Amygdala (tissue), 56 donors: Measurements from ENCODE around the gene KCNT1.

Experiments used
- DNase-seq, 56 donors: peaks; one replicate each; lab custom pipeline; 2025; lab: John Stamatoyannopoulos, UW

KCNT1 gene

GRCh38 chr9:135697226-135697625 lies 4.8 kb upstream of the KCNT1 start:
- no peak for DNase-seq

- no peak for DNase-seq
Measured at GRCh38 chr9:135698236-135698635, 3.7 kb upstream of the KCNT1 start.

- DNase-seq: no peak
Measured at GRCh38 chr9:135698767-135699166, 3.2 kb upstream of the KCNT1 start.

GRCh38 chr9:135699440-135699839 lies 2.5 kb upstream of the KCNT1 start, which contains the start of gene SOHLH1:
TSS of gene SOHLH1 (minus strand) at chr9:135699481. CDS start at chr9:135699467, 14 bp downstream.
- DNase-seq: no peak

- DNase-seq: no peak
Measured at GRCh38 chr9:135700525-135700924, 1.5 kb upstream of the KCNT1 start.

GRCh38 chr9:135701067-135701958 lies 672 bp upstream of the KCNT1 start:
- DNase-seq: no peak

GRCh38 chr9:135703726-135704125 lies 1.7 kb downstream of the KCNT1 start:
- DNase-seq: no peak

GRCh38 chr9:135704483-135704882 lies 2.5 kb downstream of the KCNT1 start:
- DNase-seq: no peak

GRCh38 chr9:135705376-135705775 lies 3.4 kb downstream of the KCNT1 start:
- no peak for DNase-seq

- no peak for DNase-seq
Measured at GRCh38 chr9:135706288-135706687, 4.3 kb downstream of the KCNT1 start.

GRCh38 chr9:135707252-135708138 lies 5.5 kb downstream of the KCNT1 start:
- DNase-seq: peak in 6 of 56 donors; percentile 9 to 32 (median 12)

- no peak for DNase-seq
Measured at GRCh38 chr9:135708164-135708563, 6.2 kb downstream of the KCNT1 start.

- no peak for DNase-seq
Measured at GRCh38 chr9:135711391-135711790, 9.4 kb downstream of the KCNT1 start.

- DNase-seq: no peak
Measured at GRCh38 chr9:135711881-135712280, 9.9 kb downstream of the KCNT1 start.

GRCh38 chr9:135712613-135713295 lies 10.8 kb downstream of the KCNT1 start:
- no peak for DNase-seq

GRCh38 chr9:135714242-135715055 lies 12.5 kb downstream of the KCNT1 start:
- DNase-seq: no peak

GRCh38 chr9:135715056-135715595 lies 13.1 kb downstream of the KCNT1 start:
- DNase-seq: peak in 4 of 56 donors; percentile 9 to 21 (median 16)

GRCh38 chr9:135716045-135716444 lies 14.1 kb downstream of the KCNT1 start:
- DNase-seq: no peak

- DNase-seq: no peak
Measured at GRCh38 chr9:135717410-135717809, 15.4 kb downstream of the KCNT1 start.
